ENCODE measurements around the gene NLRP1.
"Not testable (repeated sequence)": the region's sequence is repeated elsewhere in the genome, so short reads cannot be mapped to it uniquely, and the experiment has no call there.

NLRP1 gene

DNA sequence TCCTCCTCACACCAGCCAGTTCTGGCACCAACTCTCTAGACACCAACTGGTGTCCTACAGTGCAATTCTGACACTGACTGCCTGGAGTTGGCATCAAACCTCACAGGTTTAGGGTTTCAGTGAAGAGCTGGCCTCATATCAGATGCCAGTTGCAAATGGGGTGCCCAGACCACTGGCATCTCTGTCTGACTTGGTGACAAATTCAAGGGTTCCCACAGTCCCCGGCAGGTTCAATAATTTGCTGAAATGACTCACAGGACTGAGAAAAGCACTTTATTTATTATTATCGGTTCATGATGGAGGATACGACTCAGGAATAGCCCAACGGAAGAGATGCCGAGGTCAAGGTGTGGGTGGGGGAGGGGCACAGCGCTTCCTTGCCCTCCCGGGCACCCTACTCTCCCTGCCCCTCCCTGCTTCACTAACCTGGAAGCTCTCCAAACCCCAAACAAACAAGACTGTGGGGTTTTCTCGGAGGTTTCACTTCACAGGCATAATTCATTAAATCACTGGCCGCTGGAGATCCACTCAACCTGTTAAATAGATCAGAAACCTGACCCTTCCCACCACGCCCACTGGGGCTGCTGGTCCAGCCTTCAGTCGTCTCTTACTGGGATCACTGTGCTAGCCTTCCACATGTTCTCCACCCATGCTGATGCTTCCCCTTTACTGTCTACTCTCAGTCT is 1.7 kb upstream of the NLRP1 start:
- no peak for DNase-seq

GRCh38 chr17:5585287-5585794 is 1.0 kb upstream of the NLRP1 start:
- DNase-seq, result no peak

DNA sequence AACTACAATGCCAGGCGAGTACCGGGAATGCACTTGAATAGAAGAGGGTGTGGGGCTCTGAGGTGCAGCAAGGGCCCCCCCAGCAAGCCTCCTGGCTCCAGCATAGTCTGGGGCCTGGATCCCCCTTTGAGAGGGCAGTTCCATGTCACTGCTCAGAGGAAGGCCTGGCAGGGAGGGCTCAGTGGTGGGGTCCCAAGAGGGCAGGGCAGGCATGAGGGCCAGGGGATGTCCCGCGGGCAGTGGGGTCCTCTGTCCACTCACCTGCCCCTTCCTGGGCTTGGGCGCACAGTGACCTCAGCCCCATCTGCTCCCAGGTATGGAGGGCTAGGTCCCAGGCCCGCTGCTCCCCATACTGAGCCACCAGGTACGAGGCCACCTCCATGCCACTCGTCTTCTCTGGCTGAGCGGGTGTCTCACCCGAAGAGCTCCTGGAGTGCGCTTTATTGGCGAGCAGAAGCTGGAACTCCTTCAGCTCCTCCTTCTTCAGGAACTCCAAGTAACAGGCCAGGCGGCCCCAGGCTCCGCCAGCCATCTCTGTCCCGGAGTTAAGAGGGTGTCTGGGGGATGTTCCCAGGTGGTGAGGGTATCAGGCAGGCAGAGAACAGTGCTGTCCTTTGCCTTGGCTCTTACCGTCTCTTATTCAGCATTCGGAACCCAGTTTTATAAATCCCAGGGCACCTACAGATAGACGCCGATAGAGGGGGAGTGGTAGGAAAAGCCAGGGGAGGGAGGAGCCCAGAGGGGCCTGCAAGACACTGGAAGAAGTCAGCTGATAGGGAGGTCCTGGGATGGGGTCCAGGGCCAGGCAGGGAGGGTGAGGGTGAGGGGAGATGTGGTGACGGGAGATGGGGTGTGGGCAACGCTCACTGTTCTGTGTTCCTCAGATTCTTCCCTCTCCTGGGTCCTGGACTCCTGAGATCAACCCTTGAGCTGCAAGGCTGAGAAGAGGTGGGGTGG is 605 bp downstream of the NLRP1 start:
- no peak for DNase-seq

DNA sequence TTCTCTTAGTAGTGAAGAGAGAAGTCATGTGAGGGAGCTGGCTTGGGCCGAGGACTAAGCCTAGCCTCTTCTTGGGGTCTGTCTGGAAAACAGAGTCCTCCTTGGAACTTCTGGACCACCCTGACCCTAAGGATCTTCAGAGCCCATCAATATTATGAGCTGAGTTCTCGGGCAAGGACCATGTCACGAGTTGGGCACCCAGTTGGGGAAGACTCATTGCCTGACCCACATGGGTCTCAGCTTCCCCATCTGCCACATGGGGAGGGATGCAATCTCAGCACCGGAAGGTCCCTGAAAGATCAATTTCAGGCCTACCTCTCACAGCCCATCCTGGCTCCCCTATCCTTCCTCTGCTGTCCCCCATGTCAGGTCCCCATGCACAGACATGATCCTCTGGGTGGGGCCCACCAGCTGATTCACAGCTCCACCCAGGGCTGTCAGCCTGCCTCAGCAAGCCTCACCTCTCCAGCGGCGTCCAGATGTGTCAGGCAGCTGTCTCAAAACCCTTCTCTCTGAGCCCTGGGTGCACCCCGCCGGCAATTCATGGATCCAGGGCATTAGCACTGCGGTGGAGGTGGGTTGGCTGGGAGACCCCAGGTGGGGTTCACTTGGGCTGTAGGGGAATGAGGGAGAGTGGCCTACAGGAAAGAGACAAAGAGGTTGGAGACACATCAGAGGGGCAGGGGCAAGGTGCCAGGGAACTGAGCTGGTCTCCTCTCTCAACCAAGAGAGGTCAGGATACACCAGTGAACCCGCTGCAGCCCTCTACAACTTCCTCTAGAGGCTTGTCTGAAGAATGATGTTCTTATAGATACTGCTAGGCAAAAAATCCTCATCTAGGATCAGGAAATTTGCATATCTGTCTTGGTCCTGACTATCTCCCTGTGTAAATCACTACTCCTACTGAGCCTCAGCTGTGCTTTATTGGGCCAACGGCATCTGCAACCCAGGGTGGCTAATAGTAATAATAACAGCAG is 1.8 kb downstream of the NLRP1 start:
- DNase-seq, result no peak

- DNase-seq, result no peak
Observed at GRCh38 chr17:5581655-5582054, 2.7 kb downstream of the NLRP1 start.

DNA sequence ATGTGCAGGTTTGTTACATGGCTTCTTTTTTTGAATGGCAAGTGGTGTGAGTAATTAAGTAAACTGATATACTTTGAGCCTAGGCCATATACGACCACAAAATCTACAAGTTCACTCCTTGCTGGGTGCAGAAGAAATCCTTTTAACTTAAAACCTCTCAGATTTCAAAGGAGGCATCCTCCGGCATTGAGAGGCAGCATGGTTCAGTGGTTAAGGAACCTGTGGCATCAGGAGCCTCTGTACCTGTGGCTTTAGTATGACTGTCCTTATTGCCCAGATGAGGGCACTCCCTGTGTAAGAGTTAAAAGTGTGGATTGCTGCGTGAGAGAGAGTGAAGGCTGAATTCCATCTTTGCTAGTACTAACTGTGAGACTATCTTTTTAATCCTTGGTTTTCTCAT is 3.3 kb downstream of the NLRP1 start:
- DNase-seq, result no peak

GRCh38 chr17:5580367-5580766 is 3.9 kb downstream of the NLRP1 start:
- no peak for DNase-seq

GRCh38 chr17:5578768-5579167 is 5.5 kb downstream of the NLRP1 start:
- DNase-seq, result not testable (repeated sequence)

DNA sequence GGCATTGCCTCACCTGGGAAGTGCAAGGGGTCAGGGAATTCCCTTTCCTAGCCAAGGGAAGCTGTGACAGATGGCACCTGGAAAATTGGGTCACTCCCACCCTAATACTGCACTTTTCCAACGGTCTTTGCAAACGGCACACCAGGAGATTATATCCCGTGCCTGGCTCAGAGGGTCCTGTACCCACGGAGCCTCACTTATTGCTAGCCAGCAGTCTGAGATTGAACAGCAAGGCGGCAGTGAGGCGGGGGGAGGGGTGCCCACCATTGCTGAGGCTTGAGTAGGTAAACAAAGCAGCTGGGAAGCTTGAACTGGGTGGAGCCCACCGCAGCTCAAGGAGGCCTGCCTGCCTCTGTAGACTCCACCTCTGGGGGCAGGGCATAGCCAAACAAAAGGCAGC is 11.3 kb downstream of the NLRP1 start:
- not testable (repeated sequence) for DNase-seq

GRCh38 chr17:5571281-5571680 is 13.0 kb downstream of the NLRP1 start:
- no peak for DNase-seq

GRCh38 chr17:5565808-5566207 is 18.5 kb downstream of the NLRP1 start:
- DNase-seq, result no peak

- no peak for DNase-seq
Observed at GRCh38 chr17:5563456-5563855, 20.9 kb downstream of the NLRP1 start.

- DNase-seq, result no peak
Observed at GRCh38 chr17:5562661-5563360, 21.5 kb downstream of the NLRP1 start.

DNA sequence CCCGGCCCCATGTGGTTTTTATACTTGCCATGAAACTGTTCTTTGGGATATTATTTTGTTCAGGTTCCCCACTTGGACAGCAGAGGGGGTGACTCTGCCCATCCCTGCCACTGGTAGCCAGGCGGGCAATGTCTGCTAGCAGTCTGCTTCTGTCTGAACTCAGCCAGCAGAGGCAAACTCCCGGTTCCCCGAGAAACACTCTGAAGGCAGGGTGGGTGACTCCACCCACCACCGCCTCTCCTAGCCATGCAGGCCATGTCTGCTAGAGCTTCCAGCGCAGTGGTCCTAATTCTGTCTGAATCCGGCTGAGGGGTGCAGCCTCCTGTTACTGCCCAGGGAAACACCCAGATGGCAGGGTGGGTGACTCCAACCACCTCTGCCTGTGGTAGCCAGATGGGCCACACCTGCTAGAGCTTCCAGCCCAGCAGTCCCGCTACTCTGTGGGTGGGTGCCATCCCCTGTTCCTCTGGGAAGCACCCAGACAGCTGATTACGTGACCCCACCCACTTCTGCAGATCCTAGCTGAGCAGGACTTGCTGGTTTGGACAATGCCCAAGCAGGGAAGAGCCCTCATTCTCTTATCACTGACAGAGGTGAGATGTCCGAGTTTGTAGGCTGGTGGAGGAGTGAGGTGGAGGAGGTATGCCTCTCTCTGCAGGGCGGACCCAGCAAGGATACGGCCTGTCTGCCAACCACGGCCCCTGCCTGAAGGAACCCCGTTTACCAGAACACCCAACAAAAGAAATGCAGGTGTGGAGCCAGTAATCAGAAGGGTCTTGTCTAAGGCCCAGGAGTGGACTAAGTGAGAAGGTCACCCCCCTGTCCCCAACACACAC is 22.4 kb downstream of the NLRP1 start:
- no peak for DNase-seq

- no peak for DNase-seq
Observed at GRCh38 chr17:5560361-5560988, 23.8 kb downstream of the NLRP1 start.

DNA sequence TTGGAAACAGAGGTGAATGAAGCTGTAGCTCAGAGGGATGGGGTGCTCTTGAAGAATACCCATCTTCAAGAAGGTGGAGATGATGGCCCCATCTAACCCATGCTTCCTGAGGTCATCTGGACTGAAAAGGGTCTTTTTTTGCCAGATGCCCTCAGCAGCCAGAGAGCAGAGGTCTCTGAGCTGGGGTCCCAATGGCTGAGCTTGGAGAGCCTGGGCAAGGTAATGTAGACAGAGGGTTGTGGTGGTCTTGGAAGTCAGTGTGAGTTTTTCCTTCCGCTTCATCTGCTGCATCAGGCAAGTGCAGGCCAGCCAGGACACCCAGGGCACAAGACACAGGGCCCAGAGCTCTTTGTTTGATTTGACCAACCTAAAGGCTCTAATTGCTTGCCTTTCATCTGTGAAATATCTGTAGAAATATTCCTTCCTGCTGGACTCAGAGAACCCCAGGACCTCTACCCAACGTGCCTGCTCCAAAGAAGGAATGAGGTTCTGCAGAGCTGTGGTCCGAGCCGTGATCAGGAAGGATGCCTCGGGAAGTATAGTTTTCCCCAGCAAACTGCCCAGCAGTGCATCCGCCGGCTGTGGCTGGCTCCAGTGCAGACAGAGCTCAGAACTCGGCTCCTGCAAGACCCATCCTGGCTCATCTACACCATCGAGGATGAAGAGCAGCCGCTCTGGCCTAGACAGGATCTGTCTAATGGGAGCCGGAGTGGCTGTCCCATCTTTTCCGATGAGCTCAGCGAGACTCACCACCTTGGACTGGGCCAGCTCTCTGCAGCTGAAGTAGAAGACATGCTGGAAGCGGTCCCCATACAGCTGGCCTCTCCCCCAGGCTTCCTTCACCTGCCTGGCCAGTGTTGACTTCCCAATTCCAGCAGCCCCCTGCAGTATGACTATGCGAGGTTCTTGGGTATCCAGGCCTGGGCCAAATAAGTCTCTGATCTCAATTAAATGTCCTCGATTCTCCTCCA is 25.2 kb downstream of the NLRP1 start:
- no peak for DNase-seq

DNA sequence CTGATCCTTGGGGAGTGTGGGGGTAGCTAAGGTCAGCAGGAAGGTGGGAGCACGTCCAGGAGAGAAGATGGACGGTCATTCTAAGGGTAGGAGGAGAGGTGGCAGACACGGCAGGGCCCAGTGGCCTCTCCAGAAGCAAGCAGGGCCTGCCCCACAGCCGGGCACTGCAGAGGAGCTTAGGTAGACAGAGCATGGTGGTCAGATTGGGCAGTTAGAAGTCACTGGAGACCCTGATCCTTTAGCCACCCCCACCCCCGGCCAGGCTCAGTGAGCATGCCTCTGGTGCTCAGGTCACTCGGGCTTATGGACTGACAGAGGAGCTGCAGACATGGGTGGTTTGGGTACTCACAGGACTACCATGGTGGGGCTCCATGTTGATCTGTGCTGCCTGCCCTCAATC is 26.3 kb downstream of the NLRP1 start:
- no peak for DNase-seq

DNA sequence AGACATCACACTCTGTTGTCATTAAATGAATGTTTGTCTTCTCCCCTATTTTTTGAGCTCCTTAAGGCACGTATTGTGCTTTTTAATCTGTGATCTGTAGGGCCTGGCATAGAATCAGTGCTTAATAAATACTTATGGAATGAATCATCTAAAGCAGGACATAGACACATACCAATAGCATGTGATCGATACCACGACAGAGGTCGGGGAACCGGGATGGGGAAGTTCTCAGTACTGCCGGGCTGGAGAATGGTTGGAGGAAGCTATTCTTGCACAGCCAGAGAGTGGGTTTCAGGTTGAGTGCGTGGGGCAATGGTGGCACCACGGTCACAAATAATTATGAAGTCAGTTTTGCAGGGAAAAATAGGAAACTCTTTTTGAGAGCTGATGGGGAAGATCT is 26.8 kb downstream of the NLRP1 start:
- DNase-seq, result no peak

DNA sequence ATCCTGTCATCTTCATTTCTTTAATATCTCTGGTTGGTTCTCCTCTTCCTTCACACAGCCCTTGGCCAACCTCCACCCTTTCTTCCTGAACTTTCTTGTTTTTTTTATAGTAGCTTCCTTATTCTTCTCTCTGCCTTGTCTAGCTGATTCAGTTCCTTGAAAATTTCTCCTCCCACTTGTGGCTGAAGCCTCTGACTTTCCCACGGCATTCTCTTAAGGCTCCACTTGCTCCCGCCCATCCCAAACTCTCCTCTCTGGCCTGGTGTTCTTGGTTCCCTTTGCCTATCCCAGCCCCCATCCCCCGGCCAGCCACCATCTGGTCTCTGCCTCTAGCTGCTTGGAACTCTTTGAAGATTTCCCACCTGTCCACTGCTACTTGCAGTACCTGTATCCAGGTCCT is 29.1 kb downstream of the NLRP1 start:
- DNase-seq, result no peak

Data from cerebellar nuclear complex (tissue), 1 donor.